Uterus (tissue), 4 donors: ENCODE data around the gene UBE2M. TPM values are rescaled to one million over a fixed set of nuclear protein-coding genes. Genes with fewer than 3 reads are reported as not detected.

ENCODE experiments used
- DNase-seq, 2 donors: peaks; one replicate each; pipeline ENCODE4 v3.0.0-alpha.2; 2019 to 2020
- H3K27ac ChIP-seq, 2 donors: fragments of 200-600 bp; sonication (generic); 1 replicate in 1 of 2; 2 replicates in 1 of 2; pipeline ENCODE4 v1.5.1; 2016 to 2018
- H3K27me3 ChIP-seq, 2 donors: fragments of 200-600 bp; sonication (generic); one replicate each; pipeline ENCODE4 v1.5.1; 2018 to 2019; ENCODE audit warnings: control low read depth in 1 of 2
- H3K36me3 ChIP-seq, 2 donors: fragments of 200-600 bp; sonication (generic); one replicate each; pipeline ENCODE4 v1.5.1; 2019; ENCODE audit warnings: control low read depth in 1 of 2
- H3K4me1 ChIP-seq, 2 donors: fragments of 200-600 bp; sonication (generic); one replicate each; pipeline ENCODE4 v1.5.1; 2018 to 2019; ENCODE audit warnings: control low read depth in 1 of 2
- H3K4me3 ChIP-seq, 2 donors: fragments of 200-600 bp; sonication (generic); 1 replicate in 1 of 2; 2 replicates in 1 of 2; pipeline ENCODE4 v1.5.1; 2018 to 2019; ENCODE audit warnings: mild to moderate bottlenecking in 1 of 2
- H3K9me3 ChIP-seq, 2 donors: fragments of 200-600 bp; sonication (generic); one replicate each; pipeline ENCODE4 v1.5.1; 2019; ENCODE audit warnings: control low read depth in 1 of 2
- CTCF ChIP-seq, 4 experiments: fragments of 200-600 bp in 2 of 4; fragments of 450-650 bp in 2 of 4; sonication (generic) in 2 of 4; IDR thresholded peaks; one replicate each; pipeline ENCODE4 v1.5.1; 2016 to 2019; ENCODE audit warnings: antibody characterized with exemption in 4 of 4, mild to moderate bottlenecking in 2 of 4, moderate library complexity in 1 of 4
- POLR2A ChIP-seq, 2 donors: fragments of 450-650 bp; IDR thresholded peaks; one replicate each; pipeline ENCODE4 v1.6.1; 2016; ENCODE audit warnings: antibody characterized with exemption in 2 of 2, mild to moderate bottlenecking in 1 of 2, moderate library complexity in 1 of 2
- intact Hi-C: fragments of 100-400 bp; cut with DNase I; formaldehyde crosslinking; loops from one replicate; pipeline ENCODE4 v1.15.1; 2023; ENCODE audit warnings: low total_unique reads
- total RNA-seq, 4 donors: library from RNA; depleted of rRNA in 3 of 4; stranded (reverse); fragments of >200 nt in 3 of 4; gene quantifications; one replicate each; pipeline versions ENCODE4 v1.1.0 to v1.2.4, GENCODE V29; 2014 to 2023
- donor health status: DM: yes; HTN: yes; CAD: no.

Gene UBE2M
- total RNA-seq, 4 donors from 2014 or later, result 6.1 to 63.7 (median 24.9) TPM

DNA sequence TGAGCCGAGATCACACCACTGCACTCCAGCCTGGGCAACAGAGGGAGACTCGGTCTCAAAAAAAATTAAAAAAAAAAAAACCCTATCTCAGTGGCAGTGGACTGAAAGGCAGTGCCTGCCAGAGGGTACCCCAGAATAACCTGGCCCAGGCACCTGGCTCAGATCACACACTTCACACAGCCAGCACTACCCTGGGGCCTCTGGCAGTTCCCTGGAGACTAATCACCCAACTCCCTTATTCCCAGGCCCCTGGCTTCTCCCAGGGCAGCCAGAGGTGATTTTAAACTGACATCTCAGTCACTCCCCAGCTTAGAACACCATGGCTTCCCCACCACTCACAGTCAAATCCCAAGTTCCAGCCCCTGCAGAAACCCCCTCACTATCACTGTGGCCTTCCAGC is 43.2 kb downstream of the UBE2M start:
- Histone ChIP-seq H3K4me1 (peaks cover 0 to 12% of the 10 kb centered on the region in 2 donors), H3K4me3 (no peak overlapping the region), H3K9me3 (no peaks in the 10 kb centered on the region), H3K27me3 (no peaks in the 10 kb centered on the region), H3K36me3 (no peaks in the 10 kb centered on the region), H3K27ac (no peak overlapping the region)
- no peak for TF ChIP-seq CTCF (IDR thresholded peaks at IDR 0.05)
- no peak for TF ChIP-seq POLR2A (IDR thresholded peaks at IDR 0.05)
- DNase-seq, result no peak
- intact Hi-C loops, result no loop called here

DNA sequence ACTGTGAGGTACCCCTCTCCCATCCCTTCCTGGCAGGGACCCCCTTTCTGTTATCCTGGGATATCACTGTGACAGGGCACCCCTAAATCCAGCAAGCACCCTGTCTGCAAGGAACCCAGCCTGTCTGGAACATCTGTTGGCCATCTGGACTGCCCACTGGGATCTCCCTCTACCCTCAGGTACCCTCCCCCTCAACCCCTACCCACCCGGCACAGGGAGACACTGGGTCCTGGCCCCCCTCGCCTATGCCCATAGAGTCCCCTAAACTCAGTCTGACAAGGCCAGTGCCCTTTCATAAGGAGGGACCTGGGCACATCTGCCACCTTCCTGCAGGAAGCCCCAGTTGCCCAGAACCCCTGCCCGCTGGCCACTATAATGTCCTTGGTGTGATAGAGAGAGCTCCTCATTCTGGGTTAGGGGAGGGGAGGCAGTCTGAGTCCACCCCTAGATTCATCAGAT is 43.8 kb downstream of the UBE2M start:
- H3K4me3 ChIP-seq, result peak overlapping the region; percentile 6 to 22
- intact Hi-C loops, result no loop called here
- no peak overlapping the region for H3K27ac ChIP-seq
- TF ChIP-seq CTCF (IDR thresholded peaks at IDR 0.05) (no peak), POLR2A (IDR thresholded peaks at IDR 0.05) (no peak)
- H3K27me3 ChIP-seq, result no peaks in the 10 kb centered on the region
- no peaks in the 10 kb centered on the region for H3K9me3 ChIP-seq
- peaks cover 0 to 12% of the 10 kb centered on the region in 2 donors for H3K4me1 ChIP-seq
- no peak for DNase-seq
- H3K36me3 ChIP-seq, result no peaks in the 10 kb centered on the region

DNA sequence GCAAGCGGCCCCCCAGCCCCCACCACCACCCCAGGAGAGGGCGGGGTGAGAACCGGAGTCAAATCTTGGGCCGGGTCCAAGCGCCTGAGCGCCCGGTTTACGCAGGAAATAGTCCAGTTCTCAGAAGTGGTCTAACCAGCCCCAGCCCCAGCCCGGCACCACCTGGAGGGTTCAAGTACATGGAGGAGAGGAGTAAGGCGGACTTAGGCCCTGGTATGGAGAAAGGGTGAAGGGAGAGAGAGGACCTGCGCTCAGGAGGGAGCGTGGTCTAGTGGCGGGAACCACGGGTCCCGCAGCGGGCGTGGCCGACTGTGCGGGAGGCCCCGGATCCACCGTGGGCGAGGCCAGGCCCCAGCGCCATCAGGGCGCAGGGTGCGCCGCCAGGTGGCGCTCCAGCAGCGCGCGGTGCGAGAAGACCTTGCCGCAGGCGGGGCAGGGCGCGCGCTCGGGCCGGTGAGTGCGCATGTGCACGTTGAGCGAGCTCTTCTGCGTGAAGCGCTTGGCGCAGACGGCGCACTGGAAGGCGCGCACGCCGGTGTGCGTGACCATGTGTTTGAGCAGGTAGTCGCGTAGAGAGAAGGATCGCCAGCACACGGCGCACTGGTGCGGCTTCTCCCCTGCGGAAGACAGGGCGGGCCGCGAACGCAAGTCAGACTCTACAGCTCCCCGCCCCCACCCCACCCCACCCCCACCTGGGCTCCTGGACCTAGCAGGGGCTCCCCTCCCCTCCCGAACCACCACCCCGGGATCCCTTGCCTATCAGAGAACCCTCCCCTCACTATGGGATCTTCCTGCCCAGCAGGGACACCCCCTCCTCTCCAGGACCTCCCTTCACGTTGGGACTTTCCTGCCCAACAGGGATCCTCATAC is 44.5 kb downstream of the UBE2M start:
- Histone ChIP-seq H3K9me3 (no peaks in the 10 kb centered on the region), H3K4me3 (peak overlapping the region; percentile 6 to 22), H3K36me3 (no peaks in the 10 kb centered on the region), H3K4me1 (peaks cover 0 to 11% of the 10 kb centered on the region in 2 donors), H3K27me3 (no peaks in the 10 kb centered on the region), H3K27ac (peak overlapping the region; percentile 26 to 62)
- DNase-seq, result peak; percentile 69 to 82
- intact Hi-C loops, result no loop called here
- TF ChIP-seq POLR2A (IDR thresholded peaks at IDR 0.05), result peak in 1 of 2 donors; percentile 51
- peak; percentile 57 to 87 (median 81) for TF ChIP-seq CTCF (IDR thresholded peaks at IDR 0.05)

DNA sequence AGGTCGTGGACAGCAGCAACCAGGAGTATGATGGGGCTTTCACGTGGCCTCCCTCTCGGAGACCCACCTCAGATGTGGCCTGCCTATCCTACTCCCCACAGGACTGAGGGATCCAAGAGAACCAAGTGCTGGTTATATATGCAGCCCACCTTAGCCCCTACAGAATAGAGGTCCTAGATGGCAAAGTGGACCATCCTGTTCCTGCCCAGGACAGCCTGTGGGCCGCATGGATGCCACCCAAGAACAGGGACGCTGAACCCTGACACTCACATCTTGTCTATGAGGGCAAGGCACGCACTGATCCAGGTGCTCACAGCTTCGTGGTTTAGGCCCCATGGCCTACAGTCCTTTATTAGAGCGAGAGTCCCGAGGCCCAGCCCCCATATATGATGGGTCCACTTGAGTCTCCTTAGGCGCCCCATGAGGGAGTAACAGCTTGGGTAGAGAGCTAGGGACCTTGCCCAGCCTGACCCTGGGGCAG is 45.2 kb downstream of the UBE2M start:
- no peak for DNase-seq
- H3K27ac ChIP-seq, result peak overlapping the region; percentile 26 to 62
- intact Hi-C loops, result no loop called here
- H3K27me3 ChIP-seq, result no peaks in the 10 kb centered on the region
- no peaks in the 10 kb centered on the region for H3K36me3 ChIP-seq
- TF ChIP-seq CTCF (IDR thresholded peaks at IDR 0.05) (no peak), POLR2A (IDR thresholded peaks at IDR 0.05) (no peak)
- no peak overlapping the region for H3K4me3 ChIP-seq
- H3K4me1 ChIP-seq, result peaks cover 0 to 5% of the 10 kb centered on the region in 2 donors
- H3K9me3 ChIP-seq, result no peaks in the 10 kb centered on the region
